Activated CD4-positive, alpha-beta T cell treated with anti-CD3 and anti-CD28 coated beads, Interleukin-2, amount 50 U/mL, for 24 hours (primary cell): ENCODE measurements around the gene KLF9.

Experiments
- DNase-seq, 2 donors: peaks; one replicate each; pipeline ENCODE4 v3.0.0-alpha.2; 2020; ENCODE audit warnings: low read depth in 1 of 2, low spot score in 1 of 2

Gene KLF9

GRCh38 chr9:70367305-70367930 lies 47.0 kb downstream of the KLF9 start:
- no peak for DNase-seq

GRCh38 chr9:70363760-70364159 lies 50.7 kb downstream of the KLF9 start:
- DNase-seq: no peak

GRCh38 chr9:70362952-70363351 lies 51.5 kb downstream of the KLF9 start:
- DNase-seq: no peak

- no peak for DNase-seq
Observed at GRCh38 chr9:70355801-70356200, 58.7 kb downstream of the KLF9 start.

GRCh38 chr9:70352802-70353201 lies 61.7 kb downstream of the KLF9 start:
- no peak for DNase-seq

DNA sequence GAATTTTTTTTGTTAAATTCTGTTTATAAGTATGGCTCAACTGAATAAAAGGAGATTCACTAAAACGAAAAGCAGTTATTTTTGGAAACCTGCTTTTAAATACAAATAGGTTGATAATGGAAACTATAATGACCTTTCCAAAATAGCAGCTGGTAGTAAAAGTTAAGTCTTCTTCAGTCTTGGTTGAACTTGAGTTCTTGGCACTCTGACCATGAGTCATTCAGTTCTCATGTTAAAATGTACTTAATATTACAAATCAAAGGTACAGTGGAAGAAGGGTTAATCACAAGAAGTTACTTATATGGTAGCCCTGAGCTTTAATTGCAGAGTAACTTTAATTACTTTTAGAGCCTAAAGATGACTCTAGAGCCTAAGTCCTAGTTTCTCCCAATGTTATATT lies 62.1 kb downstream of the KLF9 start:
- DNase-seq: no peak

DNA sequence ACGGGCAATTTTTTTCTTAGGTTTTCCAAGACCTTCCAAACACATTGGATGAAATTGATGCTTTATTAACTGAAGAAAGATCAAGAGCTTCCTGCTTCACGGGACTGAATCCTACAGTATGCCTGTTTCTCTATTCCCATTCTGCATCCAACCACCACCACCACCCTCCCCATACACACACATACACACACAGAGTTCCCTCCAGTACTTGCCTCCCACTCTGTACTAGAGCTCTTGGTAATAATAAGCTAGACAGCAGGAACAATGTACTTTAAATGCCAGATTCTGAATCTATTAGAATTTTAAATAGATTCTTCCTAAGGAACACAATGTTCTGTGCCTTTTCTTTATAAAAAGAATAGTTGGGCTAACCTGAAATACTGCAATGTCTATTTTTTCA lies 67.4 kb downstream of the KLF9 start:
- no peak for DNase-seq

- no peak for DNase-seq
Observed at GRCh38 chr9:70340572-70340971, 73.9 kb downstream of the KLF9 start.
